Ovary (tissue), 3 donors: Measurements from ENCODE around the gene GRHPR.

Experiments
- EP300 ChIP-seq: sonication (generic); formaldehyde crosslinking; IDR thresholded peaks from one replicate; pipeline ENCODE4 v1.6.1; 2017; ENCODE audit warnings: antibody characterized with exemption
- TF ChIP-seq, protein P1 (sequence below), 3 donors: fragments of 450-650 bp in 2 of 3; fragments of 200-600 bp in 1 of 3; IDR thresholded peaks; one replicate each; pipeline versions ENCODE4 v1.5.1 to v1.8.0; 2016 to 2022; ENCODE audit warnings: antibody characterized with exemption in 3 of 3, mild to moderate bottlenecking in 1 of 3
- donor health status: DM: no; HTN: no; CAD: no.

DNA sequence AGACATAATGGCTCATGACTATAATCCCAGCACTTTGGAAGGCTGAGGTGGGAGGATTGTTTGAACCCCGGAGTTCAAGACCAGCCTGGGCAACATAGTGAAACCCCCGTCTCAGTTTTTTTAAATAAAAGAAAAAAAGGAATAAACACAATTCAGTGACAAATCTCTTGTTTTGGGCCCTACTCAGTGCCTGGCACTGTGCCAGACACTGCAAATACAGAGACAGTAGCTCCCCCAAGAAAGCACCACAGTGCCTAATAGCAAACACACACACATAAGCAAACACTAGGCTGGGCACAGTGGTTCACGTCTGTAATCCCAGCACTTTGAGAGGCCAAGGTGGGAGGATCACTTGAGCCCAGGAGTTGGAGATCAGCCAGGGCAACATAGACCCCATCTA lies 49.7 kb upstream of the GRHPR start:
- TF ChIP-seq, protein P1, sequence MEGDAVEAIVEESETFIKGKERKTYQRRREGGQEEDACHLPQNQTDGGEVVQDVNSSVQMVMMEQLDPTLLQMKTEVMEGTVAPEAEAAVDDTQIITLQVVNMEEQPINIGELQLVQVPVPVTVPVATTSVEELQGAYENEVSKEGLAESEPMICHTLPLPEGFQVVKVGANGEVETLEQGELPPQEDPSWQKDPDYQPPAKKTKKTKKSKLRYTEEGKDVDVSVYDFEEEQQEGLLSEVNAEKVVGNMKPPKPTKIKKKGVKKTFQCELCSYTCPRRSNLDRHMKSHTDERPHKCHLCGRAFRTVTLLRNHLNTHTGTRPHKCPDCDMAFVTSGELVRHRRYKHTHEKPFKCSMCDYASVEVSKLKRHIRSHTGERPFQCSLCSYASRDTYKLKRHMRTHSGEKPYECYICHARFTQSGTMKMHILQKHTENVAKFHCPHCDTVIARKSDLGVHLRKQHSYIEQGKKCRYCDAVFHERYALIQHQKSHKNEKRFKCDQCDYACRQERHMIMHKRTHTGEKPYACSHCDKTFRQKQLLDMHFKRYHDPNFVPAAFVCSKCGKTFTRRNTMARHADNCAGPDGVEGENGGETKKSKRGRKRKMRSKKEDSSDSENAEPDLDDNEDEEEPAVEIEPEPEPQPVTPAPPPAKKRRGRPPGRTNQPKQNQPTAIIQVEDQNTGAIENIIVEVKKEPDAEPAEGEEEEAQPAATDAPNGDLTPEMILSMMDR (IDR thresholded peaks at IDR 0.05) = no peak
- TF ChIP-seq EP300 = no peak
